Peyer's patch (tissue), 4 donors: Measurements from ENCODE around the gene ADARB1.

Source experiments
- CTCF ChIP-seq, 6 experiments: fragments of 450-650 bp in 4 of 6; fragments of 200-600 bp in 2 of 6; sonication (generic) in 1 of 6; IDR thresholded peaks; one replicate each; pipeline ENCODE4 v1.5.1; 2017 to 2019; ENCODE audit warnings: antibody characterized with exemption in 6 of 6, mild to moderate bottlenecking in 3 of 6, moderate library complexity in 1 of 6
- POLR2A ChIP-seq, 2 donors: fragments of 450-650 bp; IDR thresholded peaks; one replicate each; pipeline ENCODE4 v1.5.1; 2017; ENCODE audit warnings: antibody characterized with exemption in 2 of 2, mild to moderate bottlenecking in 2 of 2, moderate library complexity in 2 of 2

GRCh38 chr21:45155910-45156309 is 81.5 kb downstream of the ADARB1 start:
- TF ChIP-seq CTCF (IDR thresholded peaks at IDR 0.05): no peak
- no peak for TF ChIP-seq POLR2A (IDR thresholded peaks at IDR 0.05)
